NB4 (cell line): ENCODE results near the gene STK16.

Experiments
- DNase-seq: peaks from one replicate; pipeline ENCODE4 v3.0.0; 2010; ENCODE audit warnings: low read depth
- H3K4me3 ChIP-seq: one replicate; pipeline ENCODE4 v1.5.1; 2011; ENCODE audit warnings: mild to moderate bottlenecking, low read depth, low read length, moderate library complexity
- CTCF ChIP-seq: IDR thresholded peaks from one replicate; pipeline ENCODE4 v1.5.1; 2012; ENCODE audit warnings: low read depth, low read length
- MYC ChIP-seq: IDR thresholded peaks from 2 replicates; pipeline ENCODE4 v1.6.1; 2011; ENCODE audit warnings: low read depth, low read length
- POLR2A ChIP-seq: IDR thresholded peaks from 2 replicates; pipeline ENCODE4 v1.6.1; 2011; ENCODE audit warnings: mild to moderate bottlenecking; ENCODE audit not compliant: insufficient read length; ENCODE audit errors: extremely low read depth
- TF ChIP-seq, protein P1 (sequence below): IDR thresholded peaks from 2 replicates; pipeline ENCODE4 v1.6.1; 2011; ENCODE audit warnings: low read depth, low read length

The STK16 gene

GRCh38 chr2:219296142-219296541 lies 50.9 kb downstream of the STK16 start:
- H3K4me3 ChIP-seq, result no peak overlapping the region
- no peak for DNase-seq
- TF ChIP-seq, protein P1, sequence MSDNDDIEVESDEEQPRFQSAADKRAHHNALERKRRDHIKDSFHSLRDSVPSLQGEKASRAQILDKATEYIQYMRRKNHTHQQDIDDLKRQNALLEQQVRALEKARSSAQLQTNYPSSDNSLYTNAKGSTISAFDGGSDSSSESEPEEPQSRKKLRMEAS, result no peak
- no peak for TF ChIP-seq CTCF

- no peak overlapping the region for H3K4me3 ChIP-seq
- TF ChIP-seq POLR2A, result no peak
- TF ChIP-seq MYC, result no peak
- TF ChIP-seq CTCF, result no peak
- TF ChIP-seq, protein P1, result no peak
- no peak for DNase-seq
These were observed 51.5 kb downstream of the STK16 start for GRCh38 chr2:219296631-219297391.

GRCh38 chr2:219297766-219298456 lies 52.6 kb downstream of the STK16 start:
- DNase-seq, result no peak
- TF ChIP-seq MYC (no peak), POLR2A (no peak), CTCF (no peak)
- TF ChIP-seq, protein P1, result no peak
- H3K4me3 ChIP-seq, result no peak overlapping the region

GRCh38 chr2:219298759-219299371 lies 53.6 kb downstream of the STK16 start:
- no peak overlapping the region for H3K4me3 ChIP-seq
- peak; percentile 82 for DNase-seq
- TF ChIP-seq, protein P1, result 0 out of 2 replicates have a peak, but pooled peaks have one; percentile 20
- TF ChIP-seq MYC (no peak), CTCF (peak; percentile 98)

- no peak for TF ChIP-seq MYC
- no peak for TF ChIP-seq POLR2A
- TF ChIP-seq, protein P1, result no peak
- no peak for DNase-seq
- no peak overlapping the region for H3K4me3 ChIP-seq
These were observed 54.1 kb downstream of the STK16 start for GRCh38 chr2:219299372-219299760.
